Measurements from ENCODE around the gene TMX2.

- TF ChIP-seq IKZF2 (IDR thresholded peaks at IDR 0.05) (no peak), SRF (IDR thresholded peaks at IDR 0.05; ENCODE audit: low read depth in 2 of 2, low read length in 2 of 2) (no peak), MYC (IDR thresholded peaks at IDR 0.05; ENCODE audit: insufficient read depth, insufficient read length, insufficient replicate concordance, low read length, severe bottlenecking) (no peak)
These were observed 74.7 kb downstream of the TMX2 start for GRCh38 chr11:57787006-57787604.
